Panc1 (cell line): ENCODE results near the gene RCSD1. TPM values are rescaled to one million over a fixed set of nuclear protein-coding genes. Genes with fewer than 3 reads are reported as not detected.

Experiments used
- ATAC-seq: fragments of 200-7000 bp; cut with Tn5 transposase; 2 replicates; pipeline ENCODE4 v1.9.1; 2020; ENCODE audit warnings: mild to moderate bottlenecking, moderate library complexity
- BruUV-seq: library from RNA; stranded (reverse); fragments of 400-500 nt; replicated peaks from 2 replicates; lab custom pipeline; 2021; lab: Mats Ljungman, UMichigan
- CTCF ChIA-PET: fragments of 300-600 bp; sonication (Branson Sonifier 250); formaldehyde crosslinking; loops from one replicate; lab custom pipeline; 2022; ENCODE audit warnings: antibody characterized with exemption; lab: Charles Lee
- POLR2A ChIA-PET: fragments of 300-600 bp; sonication (Branson Sonifier 250); formaldehyde crosslinking; loops from one replicate; lab custom pipeline; 2022; ENCODE audit warnings: antibody characterized with exemption; lab: Charles Lee
- DNase-seq: peaks from one replicate; pipeline ENCODE4 v3.0.0-alpha.2; 2010; ENCODE audit warnings: low read depth, low spot score
- H3K27ac ChIP-seq: 2 replicates; pipeline ENCODE4 v1.5.1; 2011; ENCODE audit warnings: mild to moderate bottlenecking, low read length, inconsistent platforms
- H3K27me3 ChIP-seq: fragments of 200-500 bp; sonication (Bioruptor generic); 2 replicates; pipeline ENCODE4 v1.6.0; 2014; ENCODE audit warnings: low read length, inconsistent platforms; ENCODE audit not compliant: control insufficient read depth, insufficient read depth
- H3K36me3 ChIP-seq: fragments of 200-500 bp; sonication (Bioruptor generic); 2 replicates; pipeline ENCODE4 v1.5.1; 2014; ENCODE audit warnings: inconsistent platforms, mild to moderate bottlenecking, low read length, moderate library complexity; ENCODE audit not compliant: control insufficient read depth, insufficient read depth
- H3K4me1 ChIP-seq: 2 replicates; pipeline ENCODE4 v1.5.1; 2011; ENCODE audit warnings: inconsistent platforms, mild to moderate bottlenecking, low read length, moderate library complexity; ENCODE audit not compliant: control insufficient read depth, insufficient read depth
- H3K4me3 ChIP-seq, 2 experiments: 2 replicates each; pipeline ENCODE4 v1.5.1; 2011 to 2012; ENCODE audit warnings: low read depth in 2 of 2, low read length in 2 of 2, mild to moderate bottlenecking in 2 of 2, inconsistent platforms in 1 of 2, moderate library complexity in 1 of 2
- H3K9me3 ChIP-seq: fragments of 200-500 bp; sonication (Bioruptor generic); 2 replicates; pipeline ENCODE4 v1.5.1; 2014; ENCODE audit warnings: low read depth, mild to moderate bottlenecking, inconsistent platforms, low read length, moderate library complexity; ENCODE audit not compliant: control insufficient read depth, insufficient read depth
- POLR2AphosphoS5 ChIP-seq: IDR thresholded peaks from 2 replicates; pipeline ENCODE4 v1.6.1; 2012; ENCODE audit warnings: mild to moderate bottlenecking, low read depth, low read length, moderate library complexity
- SIN3A ChIP-seq: IDR thresholded peaks from 2 replicates; pipeline ENCODE4 v1.6.1; 2012; ENCODE audit warnings: low read depth, mild to moderate bottlenecking, low read length, moderate library complexity, borderline replicate concordance; ENCODE audit not compliant: insufficient read depth
- TCF7L2 ChIP-seq: IDR thresholded peaks from 2 replicates; pipeline ENCODE4 v1.6.1; 2011; ENCODE audit warnings: mild to moderate bottlenecking, low read depth, low read length, inconsistent platforms
- in situ Hi-C: cut with HindIII; loops from 2 replicates; pipeline ENCODE4 v1.10.0; 2016; ENCODE audit warnings: low sequenced_read_pairs, low pct_unique_long_range_greater_than_20kb
- intact Hi-C: fragments of 100-400 bp; cut with micrococcal nuclease; formaldehyde crosslinking; loops from one replicate; pipeline ENCODE4 v1.10.0; 2022; ENCODE audit not compliant: unreplicated experiment
- total RNA-seq: library from RNA; stranded (reverse); gene quantifications from one replicate; pipeline ENCODE4 v1.2.1, GENCODE V29; 2021; ENCODE audit not compliant: unreplicated experiment
- TF ChIP-seq, protein P1 (sequence below), 2 experiments: IDR thresholded peaks; 2 replicates each; pipeline ENCODE4 v1.6.1; 2011 to 2012; ENCODE audit warnings: low read depth in 2 of 2, control low read depth in 1 of 2, low read length in 1 of 2, mild to moderate bottlenecking in 1 of 2, moderate library complexity in 1 of 2; ENCODE audit not compliant: insufficient read depth in 1 of 2
- TF ChIP-seq, protein P2 (sequence below): fragments of 450-650 bp; IDR thresholded peaks from 2 replicates; pipeline ENCODE4 v1.5.1; 2017; ENCODE audit warnings: mild to moderate bottlenecking

Gene RCSD1
- total RNA-seq, 1 experiment from 2014 or later = 1.4 TPM

DNA sequence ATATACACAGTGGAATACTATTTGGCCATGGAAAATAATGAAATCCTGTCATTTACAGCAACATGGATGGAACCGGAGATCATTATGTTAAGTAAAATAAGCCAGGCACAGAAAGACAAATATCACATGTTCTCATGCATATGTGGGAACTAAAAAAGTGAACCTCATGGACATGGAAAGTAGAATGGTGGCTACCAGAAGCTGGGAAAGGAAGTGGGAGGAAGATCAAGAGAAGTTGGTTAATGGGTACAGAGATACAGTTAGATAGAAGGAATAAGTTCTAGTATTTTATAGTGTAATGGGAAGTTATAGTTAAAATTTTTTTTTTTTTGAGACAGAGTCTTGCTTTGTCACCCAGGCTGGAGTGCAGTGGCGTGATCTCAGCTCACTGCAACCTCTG lies 41.7 kb upstream of the RCSD1 start:
- H3K27ac ChIP-seq = no peak overlapping the region
- ATAC-seq (no peak), DNase-seq (no peak)
- H3K9me3 ChIP-seq = no peaks in the 10 kb centered on the region
- H3K4me3 ChIP-seq = no peak overlapping the region
- in situ Hi-C loops (no loop called here), intact Hi-C loops (no loop called here)
- no peaks in the 10 kb centered on the region for H3K36me3 ChIP-seq
- no peaks in the 10 kb centered on the region for H3K4me1 ChIP-seq
- ChIA-PET CTCF (no interaction called here), POLR2A (no interaction called here)
- TF ChIP-seq, protein P1, sequence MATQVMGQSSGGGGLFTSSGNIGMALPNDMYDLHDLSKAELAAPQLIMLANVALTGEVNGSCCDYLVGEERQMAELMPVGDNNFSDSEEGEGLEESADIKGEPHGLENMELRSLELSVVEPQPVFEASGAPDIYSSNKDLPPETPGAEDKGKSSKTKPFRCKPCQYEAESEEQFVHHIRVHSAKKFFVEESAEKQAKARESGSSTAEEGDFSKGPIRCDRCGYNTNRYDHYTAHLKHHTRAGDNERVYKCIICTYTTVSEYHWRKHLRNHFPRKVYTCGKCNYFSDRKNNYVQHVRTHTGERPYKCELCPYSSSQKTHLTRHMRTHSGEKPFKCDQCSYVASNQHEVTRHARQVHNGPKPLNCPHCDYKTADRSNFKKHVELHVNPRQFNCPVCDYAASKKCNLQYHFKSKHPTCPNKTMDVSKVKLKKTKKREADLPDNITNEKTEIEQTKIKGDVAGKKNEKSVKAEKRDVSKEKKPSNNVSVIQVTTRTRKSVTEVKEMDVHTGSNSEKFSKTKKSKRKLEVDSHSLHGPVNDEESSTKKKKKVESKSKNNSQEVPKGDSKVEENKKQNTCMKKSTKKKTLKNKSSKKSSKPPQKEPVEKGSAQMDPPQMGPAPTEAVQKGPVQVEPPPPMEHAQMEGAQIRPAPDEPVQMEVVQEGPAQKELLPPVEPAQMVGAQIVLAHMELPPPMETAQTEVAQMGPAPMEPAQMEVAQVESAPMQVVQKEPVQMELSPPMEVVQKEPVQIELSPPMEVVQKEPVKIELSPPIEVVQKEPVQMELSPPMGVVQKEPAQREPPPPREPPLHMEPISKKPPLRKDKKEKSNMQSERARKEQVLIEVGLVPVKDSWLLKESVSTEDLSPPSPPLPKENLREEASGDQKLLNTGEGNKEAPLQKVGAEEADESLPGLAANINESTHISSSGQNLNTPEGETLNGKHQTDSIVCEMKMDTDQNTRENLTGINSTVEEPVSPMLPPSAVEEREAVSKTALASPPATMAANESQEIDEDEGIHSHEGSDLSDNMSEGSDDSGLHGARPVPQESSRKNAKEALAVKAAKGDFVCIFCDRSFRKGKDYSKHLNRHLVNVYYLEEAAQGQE (IDR thresholded peaks at IDR 0.05; ENCODE audit: insufficient read depth in 1 of 2, low read depth in 2 of 2, low read length in 1 of 2) = no peak
- TF ChIP-seq, protein P2, sequence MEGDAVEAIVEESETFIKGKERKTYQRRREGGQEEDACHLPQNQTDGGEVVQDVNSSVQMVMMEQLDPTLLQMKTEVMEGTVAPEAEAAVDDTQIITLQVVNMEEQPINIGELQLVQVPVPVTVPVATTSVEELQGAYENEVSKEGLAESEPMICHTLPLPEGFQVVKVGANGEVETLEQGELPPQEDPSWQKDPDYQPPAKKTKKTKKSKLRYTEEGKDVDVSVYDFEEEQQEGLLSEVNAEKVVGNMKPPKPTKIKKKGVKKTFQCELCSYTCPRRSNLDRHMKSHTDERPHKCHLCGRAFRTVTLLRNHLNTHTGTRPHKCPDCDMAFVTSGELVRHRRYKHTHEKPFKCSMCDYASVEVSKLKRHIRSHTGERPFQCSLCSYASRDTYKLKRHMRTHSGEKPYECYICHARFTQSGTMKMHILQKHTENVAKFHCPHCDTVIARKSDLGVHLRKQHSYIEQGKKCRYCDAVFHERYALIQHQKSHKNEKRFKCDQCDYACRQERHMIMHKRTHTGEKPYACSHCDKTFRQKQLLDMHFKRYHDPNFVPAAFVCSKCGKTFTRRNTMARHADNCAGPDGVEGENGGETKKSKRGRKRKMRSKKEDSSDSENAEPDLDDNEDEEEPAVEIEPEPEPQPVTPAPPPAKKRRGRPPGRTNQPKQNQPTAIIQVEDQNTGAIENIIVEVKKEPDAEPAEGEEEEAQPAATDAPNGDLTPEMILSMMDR = no peak
- BruUV-seq = no TSS peak
- H3K27me3 ChIP-seq = no peaks in the 10 kb centered on the region

DNA sequence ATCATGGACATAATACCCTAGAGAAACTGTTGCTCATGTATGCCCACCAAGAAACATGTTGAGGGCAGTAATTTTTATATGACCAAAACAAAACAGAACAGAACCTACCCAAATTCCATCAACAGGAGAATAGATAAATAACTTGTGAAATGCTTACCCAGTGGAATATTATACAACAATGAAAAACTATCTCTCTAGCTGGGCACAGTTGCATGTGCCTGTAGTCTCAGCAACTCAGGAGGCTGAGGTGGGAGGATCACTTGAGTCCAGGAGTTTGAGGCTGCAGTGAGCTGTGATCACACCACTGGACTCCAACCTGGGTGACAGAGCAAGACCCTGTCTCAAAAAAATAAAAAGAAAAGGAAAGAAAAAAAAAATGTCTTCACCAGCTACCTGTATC lies 37.6 kb upstream of the RCSD1 start:
- no peaks in the 10 kb centered on the region for H3K9me3 ChIP-seq
- intact Hi-C loops (no loop called here), in situ Hi-C loops (no loop called here)
- TF ChIP-seq, protein P2 = no peak
- no peak for TF ChIP-seq POLR2AphosphoS5
- TF ChIP-seq TCF7L2 = no peak
- TF ChIP-seq, protein P1 (IDR thresholded peaks at IDR 0.05; ENCODE audit: insufficient read depth in 1 of 2, low read depth in 2 of 2, low read length in 1 of 2) = no peak
- TF ChIP-seq SIN3A = no peak
- ATAC-seq = no peak
- POLR2A ChIA-PET = interaction anchor here (0.7 kb wide), 1 partner anchor 78 kb away, joined by 3 read pairs; no protein-coding TSS in a partner anchor
- CTCF ChIA-PET = no interaction called here
- no peaks in the 10 kb centered on the region for H3K36me3 ChIP-seq
- H3K27ac ChIP-seq = no peak overlapping the region
- 0 out of 2 replicates have a peak, but pooled peaks cover 2% of the 10 kb centered on the region for H3K27me3 ChIP-seq
- BruUV-seq = no TSS peak
- H3K4me3 ChIP-seq = no peak overlapping the region
- DNase-seq = no peak
- H3K4me1 ChIP-seq = no peaks in the 10 kb centered on the region
